GM18507 (cell line): ENCODE measurements around the gene MAD1L1.

Experiments
- DNase-seq: peaks from one replicate; pipeline ENCODE4 v3.0.0; 2011; ENCODE audit warnings: low read depth; ENCODE audit not compliant: insufficient read length; ENCODE audit errors: extremely low spot score
- FAIRE-seq: peaks from 2 replicates; lab custom pipeline; 2011; peaks lifted over from hg19 to GRCh38; lab: Jason Lieb, UNC

The MAD1L1 gene

DNA sequence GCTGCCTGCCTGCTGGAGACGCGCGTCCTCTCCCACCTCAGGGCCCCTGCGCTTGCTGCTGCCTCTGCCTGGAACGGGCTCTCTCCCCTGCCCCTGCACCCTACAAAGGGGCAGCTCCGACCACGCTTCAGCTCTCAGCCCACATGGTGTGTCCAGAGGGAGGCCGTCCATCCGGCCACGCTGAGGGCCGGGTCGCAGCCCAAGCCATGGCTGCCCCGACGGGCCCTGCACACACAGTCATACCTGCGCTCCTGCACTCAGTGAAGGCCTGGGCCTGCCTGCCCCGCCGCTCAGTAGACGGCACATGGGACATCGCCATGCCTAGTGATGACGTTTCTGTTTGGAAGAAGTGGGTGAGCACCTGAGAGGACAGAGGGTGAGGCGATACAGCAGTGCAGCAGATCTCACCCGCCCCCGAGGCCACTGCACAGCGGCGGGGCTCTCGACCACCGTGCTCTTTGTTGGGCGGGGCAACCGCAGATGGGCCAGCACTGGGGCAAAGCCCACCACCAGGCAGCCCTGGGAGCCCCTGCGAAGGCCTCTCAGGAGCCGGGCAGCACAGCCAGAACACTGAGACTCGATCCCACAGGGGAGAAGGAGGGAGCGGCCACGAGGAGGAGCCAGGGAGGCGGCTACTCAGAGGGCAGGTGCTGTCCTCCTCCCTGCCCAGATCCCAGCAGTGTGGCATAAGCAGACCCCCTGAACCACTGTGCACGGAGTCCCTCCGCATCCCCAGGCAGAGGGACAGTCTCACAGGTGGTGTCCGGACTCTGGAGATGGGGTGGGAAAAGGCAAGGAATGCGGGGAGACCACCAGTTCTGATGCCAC lies 129.5 kb downstream of the MAD1L1 start:
- DNase-seq (no peak), FAIRE-seq (no peak)

DNA sequence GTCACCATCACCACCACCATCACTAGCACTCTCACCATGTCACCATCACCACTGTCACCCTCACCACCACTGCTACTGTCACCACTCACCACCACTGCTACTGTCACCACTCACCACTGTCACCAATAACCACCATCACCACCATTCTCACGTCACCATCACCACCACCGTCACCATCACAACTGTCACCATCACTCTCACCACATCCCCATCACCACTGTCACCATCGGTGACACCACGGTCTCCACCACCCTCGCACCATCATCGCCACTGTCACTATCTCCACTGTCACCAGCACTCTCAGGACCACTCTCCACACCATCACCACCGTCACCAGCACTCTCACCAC lies 130.4 kb downstream of the MAD1L1 start:
- no peak for FAIRE-seq
- no peak for DNase-seq

DNA sequence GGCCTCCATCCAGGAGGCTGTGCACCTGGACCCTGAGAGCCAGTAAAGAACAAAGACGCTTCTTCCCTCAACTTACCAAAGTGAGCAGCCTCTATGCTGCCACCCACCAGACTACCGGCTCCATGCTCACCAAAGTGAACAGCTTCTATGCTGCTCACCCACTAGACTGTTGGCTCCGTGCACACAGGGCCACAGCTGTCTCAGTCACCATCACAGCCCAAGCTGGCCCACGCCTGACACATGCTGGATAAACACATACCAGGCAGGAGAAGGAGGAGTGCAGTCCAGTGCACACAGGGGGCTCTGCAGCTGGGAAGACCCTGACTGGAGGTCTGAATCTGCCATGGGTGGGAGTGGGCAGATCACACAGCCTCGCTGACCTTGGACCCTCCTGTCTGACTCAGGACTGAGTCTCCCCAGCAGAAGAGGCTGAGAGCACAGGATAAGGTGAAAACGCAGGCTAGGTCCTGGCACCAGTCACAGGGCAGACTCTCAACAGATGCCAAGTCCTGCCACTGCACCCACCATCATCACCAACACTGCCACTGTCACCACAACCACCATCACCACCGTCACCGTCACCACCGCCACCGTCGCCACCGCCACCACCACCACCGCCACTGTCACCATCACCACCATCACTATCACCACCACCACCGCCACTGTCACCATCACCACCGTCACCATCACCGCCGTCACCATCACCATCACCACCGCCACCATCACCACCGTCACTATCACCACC lies 130.9 kb downstream of the MAD1L1 start:
- DNase-seq (no peak), FAIRE-seq (no peak)

- FAIRE-seq (peak; percentile 85), DNase-seq (peak; percentile 46)
These were observed 132.2 kb downstream of the MAD1L1 start for GRCh38 chr7:2100278-2101208.

DNA sequence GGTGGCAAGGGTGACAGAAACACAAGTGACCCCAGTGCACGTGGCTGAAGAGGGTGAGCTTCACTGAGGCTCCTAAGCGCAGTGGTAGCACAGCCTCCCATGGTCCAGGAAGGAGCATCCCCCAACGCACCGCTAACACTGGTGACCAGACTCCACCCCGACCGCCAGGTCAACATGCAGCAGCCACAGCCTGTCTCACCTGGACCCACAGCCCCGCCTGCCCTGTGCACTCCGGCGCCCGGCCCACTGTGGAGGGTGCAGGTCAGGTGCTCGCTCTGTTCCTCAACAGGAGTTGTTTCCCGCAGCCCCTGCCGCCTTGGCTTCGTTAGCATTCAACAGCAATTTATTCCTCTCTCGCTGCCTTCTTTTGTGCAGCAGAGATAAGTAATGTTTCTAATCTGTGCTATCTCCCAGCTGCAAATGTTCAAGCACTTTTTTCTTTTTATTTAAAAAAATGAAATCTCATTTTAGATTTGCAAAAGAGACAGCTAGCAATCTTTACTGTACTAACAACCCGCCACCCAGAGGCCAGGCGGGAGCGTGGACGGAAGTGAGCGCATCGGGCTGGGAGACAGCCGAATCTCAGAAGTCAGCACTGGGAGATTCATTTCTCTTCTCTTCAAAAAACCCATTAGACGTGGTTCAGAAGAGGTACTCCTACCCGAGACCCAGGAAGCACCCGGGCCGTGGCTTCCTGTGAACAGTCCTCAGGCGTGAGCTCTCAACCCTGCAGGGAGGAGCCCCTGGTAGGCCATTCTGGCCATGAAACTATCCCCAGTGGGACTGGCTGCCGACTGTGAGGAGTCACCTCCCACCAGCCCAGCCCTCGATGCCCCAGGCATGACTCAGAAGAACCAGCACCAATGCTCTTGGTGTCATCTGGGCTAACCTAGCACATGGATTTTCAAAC lies 133.4 kb downstream of the MAD1L1 start:
- DNase-seq (peak; percentile 23), FAIRE-seq (peak; percentile 74)

GRCh38 chr7:2098496-2098895 lies 134.2 kb downstream of the MAD1L1 start:
- no peak for FAIRE-seq
- DNase-seq = no peak

DNA sequence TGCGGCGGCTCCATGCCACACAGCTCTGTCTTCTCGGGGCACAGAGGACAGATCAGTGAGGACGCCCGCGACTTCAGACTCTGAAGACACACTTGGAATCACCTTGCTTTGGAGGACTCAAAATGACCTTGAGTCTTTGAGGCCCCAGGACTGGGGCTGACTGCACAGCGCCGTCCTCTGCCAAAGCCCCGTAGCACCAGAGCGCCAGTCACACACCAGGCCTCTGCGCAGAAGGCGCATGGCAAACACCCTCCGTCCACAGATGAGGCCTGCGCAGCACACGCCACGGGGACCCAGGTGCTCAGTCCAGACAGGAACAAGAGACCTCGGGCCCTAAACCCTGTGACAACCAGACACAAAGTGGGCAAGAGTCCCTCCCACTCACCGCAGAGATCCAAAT lies 134.7 kb downstream of the MAD1L1 start:
- FAIRE-seq = no peak
- DNase-seq = no peak

GRCh38 chr7:2097492-2097891 lies 135.3 kb downstream of the MAD1L1 start:
- no peak for DNase-seq
- no peak for FAIRE-seq

GRCh38 chr7:2096692-2097387 lies 135.9 kb downstream of the MAD1L1 start:
- FAIRE-seq = no peak
- no peak for DNase-seq

DNA sequence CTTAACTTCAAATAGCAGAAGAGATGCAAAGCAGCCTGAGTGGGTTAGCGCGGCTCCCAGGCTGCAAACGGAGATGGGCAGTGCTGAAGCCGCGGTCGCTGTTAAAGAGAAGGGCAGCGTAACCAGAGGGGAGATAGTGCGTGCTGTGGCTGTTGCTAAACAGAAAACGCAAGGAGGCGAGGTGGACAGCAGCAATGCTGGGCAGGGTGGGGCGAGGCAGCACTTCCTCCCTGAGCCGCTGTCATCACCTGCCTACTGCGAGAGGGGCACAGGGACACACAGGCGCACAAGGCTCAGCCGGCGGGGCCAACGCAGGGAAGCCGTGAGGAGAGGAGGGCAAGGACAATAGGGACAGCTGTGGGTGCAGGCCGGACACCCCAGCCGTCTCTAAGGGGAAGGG lies 137.3 kb downstream of the MAD1L1 start:
- FAIRE-seq (no peak), DNase-seq (no peak)

DNA sequence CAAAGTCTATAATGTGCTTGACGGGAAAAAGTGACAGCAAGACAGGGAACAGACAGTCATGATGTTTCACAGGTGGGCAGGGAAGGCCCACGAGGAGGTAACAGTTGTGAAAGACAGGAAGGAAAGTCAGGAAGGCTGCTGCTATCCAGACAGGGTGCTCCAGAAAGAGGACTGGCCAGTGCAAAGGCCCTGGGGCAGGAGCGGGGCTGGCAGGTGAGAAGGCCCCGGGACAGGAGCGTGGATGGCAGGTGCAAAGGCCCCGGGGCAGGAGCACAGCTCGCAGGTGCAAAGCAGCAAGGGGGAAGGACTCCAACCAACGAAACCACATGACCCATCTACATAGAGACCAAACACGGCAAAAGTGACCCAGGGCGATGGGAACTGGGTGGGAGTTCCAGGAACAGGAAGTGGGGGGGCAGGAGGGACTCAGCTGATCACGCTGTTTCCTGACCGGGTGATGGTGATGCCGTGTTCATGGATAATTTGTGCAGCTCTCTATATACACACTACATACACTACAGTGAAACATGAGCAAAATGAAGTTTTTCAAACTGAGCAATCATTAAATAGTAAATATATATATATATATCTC lies 138.2 kb downstream of the MAD1L1 start:
- FAIRE-seq (no peak), DNase-seq (no peak)

DNA sequence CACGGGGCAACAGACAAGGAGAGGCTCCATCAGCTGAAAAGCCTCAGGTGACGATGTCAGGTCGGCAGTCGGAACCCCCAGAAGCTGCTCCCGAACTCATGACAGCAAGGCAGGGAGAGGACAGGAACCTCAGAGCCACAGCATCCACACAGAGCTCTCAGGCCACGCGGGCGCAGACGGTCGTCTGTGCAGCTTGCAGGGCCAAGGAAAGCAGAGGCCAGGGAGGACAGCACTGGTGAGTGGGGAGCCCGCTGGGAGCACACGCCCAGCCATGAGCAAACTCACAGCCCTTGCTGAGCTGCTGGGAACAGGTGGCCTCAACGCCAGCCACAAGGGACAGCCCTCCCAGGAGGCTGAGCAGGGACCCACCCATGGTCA lies 138.9 kb downstream of the MAD1L1 start:
- DNase-seq (no peak), FAIRE-seq (no peak)

GRCh38 chr7:2093215-2093842 lies 139.4 kb downstream of the MAD1L1 start:
- DNase-seq = no peak
- no peak for FAIRE-seq

DNA sequence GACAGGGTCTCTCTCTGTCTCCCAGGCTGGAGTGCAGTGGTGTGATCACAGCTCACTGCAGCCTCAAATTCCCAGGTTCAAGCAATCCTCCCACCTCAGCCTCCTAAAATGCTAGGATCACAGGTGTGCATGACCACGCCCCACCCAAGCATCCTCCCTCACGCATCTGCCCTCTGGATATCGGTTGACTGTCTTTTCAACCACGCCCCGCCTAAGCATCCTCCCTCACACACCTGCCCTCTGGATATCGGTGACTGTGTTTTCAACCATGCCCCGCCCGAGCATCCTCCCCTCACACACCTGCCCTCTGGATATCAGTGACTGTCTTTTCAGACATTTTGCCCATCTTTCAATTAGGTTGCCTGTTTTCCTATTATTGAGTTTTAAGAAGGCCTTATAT lies 140.5 kb downstream of the MAD1L1 start:
- FAIRE-seq = no peak
- no peak for DNase-seq

- FAIRE-seq = no peak
- no peak for DNase-seq
These were observed 141.9 kb downstream of the MAD1L1 start for GRCh38 chr7:2090526-2091520.

GRCh38 chr7:2088801-2089200 lies 143.9 kb downstream of the MAD1L1 start:
- no peak for FAIRE-seq

GRCh38 chr7:2087744-2088143 lies 145.0 kb downstream of the MAD1L1 start:
- no peak for DNase-seq

More at GRCh38 chr7:2088801-2089200, 143.9 kb downstream of the MAD1L1 start:
- no peak for DNase-seq

More at GRCh38 chr7:2087744-2088143, 145.0 kb downstream of the MAD1L1 start:
- FAIRE-seq = no peak
